Measurements from ENCODE around the gene XXYLT1. TPM values are rescaled to one million over a fixed set of nuclear protein-coding genes. Genes with fewer than 3 reads are reported as not detected.
A peak's percentile ranks its signal among the peaks of the same experiment; 100 is the strongest.
"Not testable (repeated sequence)": the region's sequence is repeated elsewhere in the genome, so short reads cannot be mapped to it uniquely, and the experiment has no call there.

The XXYLT1 gene
- total RNA-seq, 1 experiment from 2014 or later = 49.1 TPM

GRCh38 chr3:195226900-195227447 is 44.0 kb downstream of the XXYLT1 start:
- no peak for DNase-seq (ENCODE audit: low spot score)

GRCh38 chr3:195226445-195226844 is 44.5 kb downstream of the XXYLT1 start:
- DNase-seq (ENCODE audit: low spot score) = no peak

- DNase-seq (ENCODE audit: low spot score) = no peak
Measured at GRCh38 chr3:195224980-195225580, 45.9 kb downstream of the XXYLT1 start.

GRCh38 chr3:195224156-195224979 is 46.6 kb downstream of the XXYLT1 start:
- DNase-seq (ENCODE audit: low spot score) = peak; percentile 20

- DNase-seq (ENCODE audit: low spot score) = no peak
Measured at GRCh38 chr3:195221876-195222617, 48.9 kb downstream of the XXYLT1 start.

- no peak for DNase-seq (ENCODE audit: low spot score)
Measured at GRCh38 chr3:195221015-195221853, 49.7 kb downstream of the XXYLT1 start.

- DNase-seq (ENCODE audit: low spot score) = no peak
Measured at GRCh38 chr3:195219351-195220230, 51.4 kb downstream of the XXYLT1 start.

- not testable (repeated sequence) for DNase-seq (ENCODE audit: low spot score)
Measured at GRCh38 chr3:195218331-195218730, 52.6 kb downstream of the XXYLT1 start.

- not testable (repeated sequence) for DNase-seq (ENCODE audit: low spot score)
Measured at GRCh38 chr3:195215576-195215975, 55.4 kb downstream of the XXYLT1 start.

- no peak for DNase-seq (ENCODE audit: low spot score)
Measured at GRCh38 chr3:195214381-195214780, 56.6 kb downstream of the XXYLT1 start.

- no peak for DNase-seq (ENCODE audit: low spot score)
Measured at GRCh38 chr3:195213639-195214315, 57.2 kb downstream of the XXYLT1 start.

GRCh38 chr3:195212749-195213375 is 58.1 kb downstream of the XXYLT1 start:
- DNase-seq (ENCODE audit: low spot score) = no peak

- DNase-seq (ENCODE audit: low spot score) = no peak
Measured at GRCh38 chr3:195212033-195212748, 58.8 kb downstream of the XXYLT1 start.

- no peak for DNase-seq (ENCODE audit: low spot score)
Measured at GRCh38 chr3:195210266-195210973, 60.5 kb downstream of the XXYLT1 start.

- DNase-seq (ENCODE audit: low spot score) = no peak
Measured at GRCh38 chr3:195209847-195210265, 61.1 kb downstream of the XXYLT1 start.

GRCh38 chr3:195209083-195209846 is 61.7 kb downstream of the XXYLT1 start:
- no peak for DNase-seq (ENCODE audit: low spot score)

GRCh38 chr3:195208631-195209030 is 62.3 kb downstream of the XXYLT1 start:
- DNase-seq (ENCODE audit: low spot score) = no peak
